ENCODE data around the gene JAG1.

DNA sequence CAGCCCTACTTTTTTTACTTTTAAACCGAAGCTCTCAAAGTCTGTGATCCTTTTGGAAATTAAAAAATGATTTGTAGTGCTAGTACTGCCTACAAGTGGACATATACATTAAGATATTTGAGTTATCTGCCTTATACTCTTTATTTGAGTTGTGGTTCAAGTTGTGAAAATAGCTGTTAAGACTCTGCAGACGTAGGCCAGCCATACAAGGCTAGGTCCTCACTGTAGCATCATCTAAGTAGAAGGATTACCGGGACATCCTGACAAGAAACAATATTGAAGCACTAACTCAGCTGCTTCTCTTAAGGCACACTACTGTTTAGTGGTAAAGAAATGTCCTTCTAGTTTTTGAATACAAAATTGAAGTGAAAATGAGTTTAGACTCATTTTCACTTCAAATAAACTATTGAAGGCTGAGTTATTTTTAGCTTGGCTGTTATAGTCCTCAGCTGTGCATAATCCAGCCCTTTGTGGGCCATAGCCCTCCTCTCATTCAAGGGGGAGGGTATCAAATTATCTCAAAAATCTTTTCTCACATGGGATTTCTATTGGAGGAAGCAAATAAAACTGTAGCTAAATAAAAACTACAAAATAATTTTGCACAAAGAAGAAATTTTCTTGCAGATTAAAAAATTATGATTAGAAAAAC, 68.1 kb downstream of the JAG1 start:
- no peak for TF ChIP-seq CTCF (IDR thresholded peaks at IDR 0.05; ENCODE audit: insufficient read depth, low read length, poor library complexity, severe bottlenecking)
- TF ChIP-seq EZH2phosphoT487 (conservative IDR thresholded peaks at IDR 0.05; ENCODE audit: low read length), result no peak

All from SU-DHL-6 (cell line).